ENCODE results near the gene MAG. TPM values are rescaled to one million over a fixed set of nuclear protein-coding genes. Genes with fewer than 3 reads are reported as not detected.

Gene MAG
- total and polyA plus RNA-seq, 2 of the 13 experiments (the other 11 are each of a cell fraction or from before 2014, with no cell fraction given), result 0.20 to 1.3 TPM

GRCh38 chr19:35267818-35268535, 24.0 kb upstream of the MAG start (continued):
- 0 out of 2 replicates have a peak, but pooled peaks have one; percentile 1 for TF ChIP-seq HNF1B (CRISPR knock-in tag; IDR thresholded peaks at IDR 0.05)
- peak; percentile 37; the same call in 1 of the 2 replicates for TF ChIP-seq ARID4A (CRISPR knock-in tag; IDR thresholded peaks at IDR 0.05; ENCODE audit: borderline replicate concordance)
- TF ChIP-seq ERF (CRISPR knock-in tag; IDR thresholded peaks at IDR 0.05), result 0 out of 2 replicates have a peak, but pooled peaks have one; percentile 56
- TF ChIP-seq ESRRA (CRISPR knock-in tag; IDR thresholded peaks at IDR 0.05; ENCODE audit: low read depth), result no peak
- TF ChIP-seq ZNF574 (CRISPR knock-in tag; IDR thresholded peaks at IDR 0.05), result 0 out of 2 replicates have a peak, but pooled peaks have one; percentile 18
- no peak for TF ChIP-seq SMC3 (IDR thresholded peaks at IDR 0.05; ENCODE audit: low read length)
- TF ChIP-seq PHF8 (CRISPR knock-in tag; IDR thresholded peaks at IDR 0.05), result peak; percentile 62
- TF ChIP-seq ZNF383 (CRISPR knock-in tag; IDR thresholded peaks at IDR 0.05; ENCODE audit: borderline replicate concordance), result no peak
- TF ChIP-seq ZC3H13 (CRISPR knock-in tag; IDR thresholded peaks at IDR 0.05), result peak; percentile 23; the same call in 1 of the 2 replicates
- TF ChIP-seq SP140L (CRISPR knock-in tag; IDR thresholded peaks at IDR 0.05; ENCODE audit: borderline replicate concordance), result 0 out of 2 replicates have a peak, but pooled peaks have one; percentile 40
- 0 out of 2 replicates have a peak, but pooled peaks have one; percentile 13 for TF ChIP-seq CSRNP1 (CRISPR knock-in tag; IDR thresholded peaks at IDR 0.05)
- peak; percentile 90 for TF ChIP-seq ZBTB14 (CRISPR knock-in tag; IDR thresholded peaks at IDR 0.05)
- no peak for TF ChIP-seq JUN (CRISPR knock-in tag; IDR thresholded peaks at IDR 0.05)
- peak; percentile 74 for TF ChIP-seq POLR2G (IDR thresholded peaks at IDR 0.05; ENCODE audit: low read depth, low read length)
- TF ChIP-seq E2F1 (CRISPR knock-in tag; IDR thresholded peaks at IDR 0.05), result 0 out of 2 replicates have a peak, but pooled peaks have one; percentile 34
